HuH-7.5 (cell line): ENCODE measurements around the gene FGF10.

ENCODE experiments used
- DNase-seq: peaks from one replicate; pipeline ENCODE4 v3.0.0; 2011; ENCODE audit warnings: low spot score

FGF10 gene

GRCh38 chr5:44389090-44389822 lies at the start of gene FGF10:
Gene FGF10, minus strand, starts transcription at chr5:44389420. Its CDS starts 738 bp downstream, at chr5:44388682.
- no peak for DNase-seq

- no peak for DNase-seq
These were observed 37.7 kb upstream of the FGF10 start for GRCh38 chr5:44426944-44427343.

DNA sequence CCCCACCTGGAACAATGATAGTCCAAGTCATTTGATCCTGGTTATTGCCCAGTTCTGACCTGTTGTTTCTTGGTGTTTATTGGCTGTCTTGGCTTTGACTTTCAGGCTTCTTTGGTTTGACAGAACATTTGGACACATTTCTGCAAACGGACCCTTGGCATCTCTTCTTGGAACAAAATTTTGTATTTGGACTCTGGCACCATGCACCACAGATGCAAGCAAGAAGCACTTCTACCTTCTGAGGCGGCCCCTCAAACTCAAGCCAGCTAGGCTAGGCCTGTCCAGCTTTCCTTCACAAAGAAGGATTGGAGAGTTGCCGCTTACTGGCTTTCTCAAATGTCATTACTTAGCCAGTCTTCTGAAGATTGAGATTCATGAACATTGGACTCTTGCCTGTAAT lies 23.1 kb upstream of the FGF10 start:
- no peak for DNase-seq

DNA sequence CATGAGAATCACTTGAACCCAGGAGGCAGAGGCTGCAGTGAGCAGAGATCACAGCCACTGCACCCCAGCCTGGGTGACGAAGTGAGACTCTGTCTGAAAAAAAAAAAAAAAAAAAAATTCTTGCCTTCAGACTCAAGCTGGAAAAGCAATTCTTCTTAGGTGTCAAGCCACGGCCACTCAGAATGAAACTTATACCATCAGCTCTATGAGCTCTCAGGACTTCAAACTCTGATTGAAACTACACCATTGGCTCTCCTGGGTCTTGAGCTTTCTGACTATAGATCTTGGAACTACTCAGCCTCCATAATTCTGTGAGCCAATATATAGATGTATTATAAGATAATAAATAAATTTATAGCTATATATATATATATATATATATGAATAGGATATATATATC lies 12.9 kb upstream of the FGF10 start:
- no peak for DNase-seq

GRCh38 chr5:44401611-44402010 lies 12.4 kb upstream of the FGF10 start:
- no peak for DNase-seq

DNA sequence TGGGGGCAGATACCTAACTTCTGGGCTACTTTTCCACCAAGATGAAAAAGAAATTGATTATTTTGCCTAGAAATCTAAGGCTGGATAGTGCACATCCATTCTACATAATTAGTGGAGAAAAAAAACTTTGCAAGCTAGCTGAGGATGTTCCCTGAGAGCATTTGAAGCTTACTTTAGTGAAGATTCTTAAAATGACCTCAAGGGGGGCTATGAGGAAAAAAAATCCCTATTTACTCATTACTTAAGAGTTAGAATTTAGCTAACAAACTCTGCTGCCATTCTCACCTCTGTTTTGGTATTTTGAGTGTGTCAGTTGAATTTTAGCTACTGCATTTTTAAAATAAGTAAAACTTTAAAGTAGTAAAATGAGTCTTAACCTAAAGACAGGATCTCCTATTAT lies 9.2 kb upstream of the FGF10 start:
- DNase-seq: no peak

DNA sequence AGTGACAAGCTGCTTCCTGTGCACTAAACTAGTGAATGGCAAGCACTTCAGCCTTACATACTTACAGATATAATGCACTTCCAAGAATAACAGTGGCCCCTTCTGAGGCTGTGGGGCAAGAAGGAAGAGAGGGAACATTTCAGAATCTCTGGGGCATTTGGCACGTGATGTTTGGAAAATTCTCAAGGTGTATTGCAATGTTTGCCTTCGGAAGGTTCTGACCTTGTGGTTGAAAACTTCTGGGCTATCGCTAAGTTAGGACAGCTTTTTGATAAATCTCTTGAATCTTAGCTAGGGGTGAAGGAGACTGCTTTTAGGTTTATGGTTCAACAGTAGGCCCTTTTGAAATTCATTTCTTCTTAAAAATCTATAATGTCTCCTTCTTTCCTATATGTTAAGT lies 7.1 kb upstream of the FGF10 start:
- no peak for DNase-seq

GRCh38 chr5:44390351-44390750 lies 1.1 kb upstream of the FGF10 start:
- no peak for DNase-seq

DNA sequence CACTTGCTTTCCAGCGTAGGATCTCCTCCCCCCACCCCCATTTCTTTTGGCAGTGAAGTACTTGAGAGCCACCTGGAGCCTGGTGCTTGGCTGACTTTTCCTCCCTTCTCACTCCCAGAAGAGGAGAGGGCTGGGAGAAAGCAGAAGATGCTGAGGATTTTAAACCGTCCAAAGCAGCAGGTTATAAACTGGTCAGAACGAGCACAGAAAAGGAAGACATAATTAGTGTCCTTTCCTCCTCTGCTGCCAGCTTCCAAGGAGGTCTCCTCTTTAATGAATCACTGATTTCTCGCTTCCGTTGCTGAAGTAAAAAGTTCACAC lies 563 bp upstream of the FGF10 start:
- no peak for DNase-seq

DNA sequence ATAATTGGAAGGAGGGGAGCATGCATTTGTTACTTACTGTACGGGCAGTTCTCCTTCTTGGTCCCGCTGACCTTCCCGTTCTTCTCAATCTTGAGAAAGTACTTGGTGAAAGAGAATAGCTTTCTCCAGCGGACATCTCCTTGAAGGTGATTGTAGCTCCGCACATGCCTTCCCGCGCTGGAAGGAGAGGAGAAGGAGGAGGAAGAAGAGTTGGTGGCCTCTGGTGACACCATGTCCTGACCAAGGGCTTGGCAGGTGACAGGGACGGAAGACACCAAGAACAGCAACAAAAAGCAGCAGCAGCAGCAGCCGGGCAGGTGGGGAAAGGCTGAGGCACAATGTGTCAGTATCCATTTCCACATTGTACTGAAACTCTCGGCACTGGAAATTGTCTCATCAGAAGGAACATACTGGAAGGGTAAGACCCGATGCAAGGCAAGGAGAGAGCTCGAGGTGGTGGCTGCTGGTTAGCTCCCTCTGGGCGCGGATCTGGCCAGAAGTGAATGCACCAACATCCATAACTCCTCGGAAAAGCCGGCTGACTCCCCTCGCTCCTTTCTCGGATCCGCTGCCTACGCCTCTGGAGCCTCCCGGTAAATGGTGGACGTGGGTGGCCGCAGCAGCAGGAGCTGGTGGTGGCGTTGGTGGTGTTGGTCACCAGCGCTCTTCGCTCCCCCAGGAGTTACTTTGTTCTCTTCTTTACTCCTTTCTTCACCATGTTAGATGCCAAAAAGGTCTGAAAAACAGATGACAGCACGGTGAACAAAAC lies 715 bp downstream of the FGF10 start:
- no peak for DNase-seq

DNA sequence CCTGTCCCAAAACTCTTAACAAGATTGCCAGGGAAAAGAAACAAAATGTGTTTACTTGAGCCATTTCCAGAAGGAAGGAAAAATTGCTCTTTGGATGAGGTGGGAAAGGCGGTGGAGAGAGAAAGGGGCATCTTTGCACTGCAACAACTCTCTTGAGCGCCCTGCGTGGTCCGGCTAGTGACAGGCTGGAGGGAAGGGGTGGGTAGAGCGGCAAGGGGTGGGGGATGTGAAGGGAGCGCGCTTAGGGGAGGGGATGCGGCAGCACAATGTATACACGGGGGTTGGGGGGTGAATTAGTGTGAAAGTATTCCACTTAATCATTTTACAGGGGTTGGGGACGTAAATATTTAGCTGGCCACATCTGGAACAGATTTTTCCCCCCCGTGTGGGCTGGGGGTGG lies 1.3 kb downstream of the FGF10 start:
- DNase-seq: no peak

DNA sequence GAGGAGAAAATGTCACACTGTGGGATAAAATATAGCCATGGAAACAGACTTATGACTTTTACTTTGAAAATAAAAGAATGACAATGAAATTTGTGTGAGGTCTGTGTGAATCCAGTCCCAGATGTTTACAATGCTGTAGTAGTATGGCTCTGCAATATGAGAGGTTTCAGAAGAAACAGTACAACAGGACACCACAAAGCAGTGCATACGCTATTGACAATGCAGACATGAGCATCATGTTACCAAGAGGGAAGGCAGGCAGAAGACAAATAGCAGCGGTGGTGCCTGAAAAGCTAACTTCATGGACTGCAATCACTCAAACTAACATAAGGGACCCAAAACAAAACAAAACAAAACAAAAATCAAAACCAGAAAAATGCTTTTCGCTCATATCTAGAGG lies 1.8 kb downstream of the FGF10 start:
- DNase-seq: no peak

- DNase-seq: no peak
These were observed 3.8 kb downstream of the FGF10 start for GRCh38 chr5:44385291-44385900.

DNA sequence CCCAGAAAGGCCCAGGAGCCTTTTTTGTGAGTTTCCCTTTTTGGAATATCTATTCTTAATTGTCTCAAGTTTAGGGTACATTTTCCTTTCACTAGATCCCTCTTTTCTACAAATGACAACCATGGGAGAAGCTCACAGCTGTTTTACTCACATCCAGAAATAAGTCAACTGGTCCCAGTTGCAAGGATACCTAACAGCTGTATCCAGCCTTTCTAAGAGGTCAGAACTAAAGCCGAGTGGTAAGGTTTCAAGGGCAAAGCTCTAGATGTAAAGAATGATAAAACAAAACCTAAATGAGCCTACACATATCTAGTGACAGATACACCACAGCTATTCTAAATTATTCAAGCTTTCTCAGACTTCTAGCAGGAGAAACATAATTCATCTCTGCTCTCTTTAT lies 4.4 kb downstream of the FGF10 start:
- DNase-seq: no peak

DNA sequence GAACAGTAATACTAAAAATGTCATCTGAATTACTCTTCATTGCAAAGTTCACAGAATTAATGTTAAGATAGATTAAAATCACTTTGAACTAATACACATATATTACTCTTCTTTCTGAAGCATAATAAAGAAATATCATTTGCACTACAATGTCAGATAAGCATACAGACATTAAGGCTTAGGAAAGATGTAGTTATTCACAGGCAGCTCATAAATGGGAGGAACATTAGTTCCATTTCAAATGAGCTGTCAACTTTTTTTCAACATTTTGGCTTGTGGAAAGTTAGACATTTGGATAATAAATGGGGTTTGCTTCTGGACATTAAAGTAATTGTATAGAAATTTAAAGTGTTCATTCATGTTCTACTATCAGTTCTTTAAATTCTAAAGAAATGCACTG lies 6.3 kb downstream of the FGF10 start:
- no peak for DNase-seq

DNA sequence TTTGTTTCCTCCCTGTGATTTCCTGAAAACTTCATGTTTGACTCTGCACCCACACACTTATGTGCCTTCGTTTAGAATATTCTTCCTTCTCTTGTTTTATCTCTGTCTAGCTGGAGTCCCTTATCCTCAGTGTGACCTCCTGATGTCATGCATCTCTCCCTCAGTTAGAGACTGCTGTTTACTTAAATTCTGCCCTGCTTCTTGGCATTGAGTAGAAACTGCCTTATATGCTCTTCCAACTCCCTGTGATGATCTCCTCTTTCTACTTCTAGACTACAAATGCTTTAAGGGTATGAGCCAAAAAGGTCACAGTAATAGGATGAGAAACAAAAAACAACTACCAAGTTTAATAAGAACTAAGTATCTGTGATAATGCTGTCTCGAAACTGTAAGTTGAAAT lies 12.2 kb downstream of the FGF10 start:
- DNase-seq: no peak

DNA sequence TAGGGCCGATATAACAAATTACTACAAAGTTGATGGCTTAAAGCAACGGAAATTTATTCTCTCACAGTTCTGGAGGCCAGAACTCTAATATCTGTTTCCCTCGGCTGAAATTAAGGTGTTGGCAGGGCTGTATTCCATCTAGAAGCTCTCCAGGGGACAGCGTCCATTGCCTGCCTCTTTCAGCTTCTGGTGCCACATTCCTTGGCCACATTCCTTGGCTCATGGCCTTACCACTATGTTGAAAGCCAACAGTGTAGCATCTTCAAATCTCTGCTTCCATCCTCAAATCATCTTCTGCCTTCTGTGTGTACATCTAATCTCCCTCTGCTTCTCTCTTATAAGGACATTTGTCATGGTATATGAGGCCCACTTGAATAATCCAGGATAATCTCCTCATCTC lies 17.2 kb downstream of the FGF10 start:
- DNase-seq: no peak

- no peak for DNase-seq
These were observed 22.0 kb downstream of the FGF10 start for GRCh38 chr5:44367203-44367602.

DNA sequence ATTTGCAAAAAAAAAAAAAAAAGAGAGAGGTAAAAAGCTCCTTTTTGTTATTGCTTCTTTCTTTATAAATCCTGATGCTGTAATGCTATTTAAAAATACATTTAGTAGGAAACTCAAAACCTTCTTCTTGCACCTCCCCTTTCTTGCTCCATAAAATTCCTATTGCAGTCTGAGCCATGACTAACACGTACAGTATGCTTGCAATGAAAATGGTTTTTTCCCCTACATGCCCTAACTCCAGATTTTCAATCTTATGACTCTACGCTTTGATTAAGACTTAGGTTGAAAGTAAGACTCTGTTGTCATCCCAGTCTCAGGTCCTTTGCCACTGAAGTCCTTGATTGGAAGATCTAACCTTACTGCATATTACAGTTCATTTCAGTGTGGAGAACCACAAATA lies 23.9 kb downstream of the FGF10 start:
- DNase-seq: no peak

DNA sequence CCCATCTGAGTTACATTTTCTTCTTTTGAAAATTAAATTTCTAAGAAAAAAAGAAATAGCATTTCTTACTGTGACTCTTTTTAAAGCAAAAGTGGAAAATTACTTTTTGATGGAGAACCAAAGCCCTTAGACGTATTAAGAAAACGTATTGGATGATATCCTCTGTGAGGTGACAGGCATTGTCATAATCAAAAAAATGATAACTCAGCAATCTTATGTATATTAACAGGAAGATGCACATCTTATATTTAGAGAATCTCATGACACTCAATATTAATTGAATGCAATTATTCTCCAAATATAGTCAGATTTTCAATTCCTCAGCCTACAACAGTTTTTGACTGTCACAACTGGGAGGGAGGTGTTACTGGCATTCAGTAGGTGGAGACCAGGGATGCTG lies 25.1 kb downstream of the FGF10 start:
- no peak for DNase-seq

GRCh38 chr5:44361342-44362001 lies 27.7 kb downstream of the FGF10 start:
- DNase-seq: no peak

DNA sequence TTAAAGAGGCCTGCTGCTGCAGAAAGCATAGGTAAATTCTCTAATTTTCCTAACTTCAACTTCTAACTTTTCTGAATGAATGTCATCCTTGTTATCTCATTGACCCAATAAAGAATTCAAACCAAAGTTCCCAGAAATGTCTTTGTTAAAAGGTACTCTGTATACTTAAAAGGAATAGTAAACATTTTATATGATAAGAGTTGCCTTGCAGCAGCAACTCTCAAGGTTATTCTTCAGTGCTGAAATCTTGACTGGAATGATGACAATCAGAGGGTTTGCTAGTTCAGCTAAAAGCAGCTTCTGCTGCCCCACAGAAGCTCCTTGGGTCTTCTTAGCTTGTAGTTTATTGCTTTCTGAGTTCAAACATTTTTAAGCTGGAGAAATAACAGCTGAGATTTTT lies 28.3 kb downstream of the FGF10 start:
- no peak for DNase-seq

DNA sequence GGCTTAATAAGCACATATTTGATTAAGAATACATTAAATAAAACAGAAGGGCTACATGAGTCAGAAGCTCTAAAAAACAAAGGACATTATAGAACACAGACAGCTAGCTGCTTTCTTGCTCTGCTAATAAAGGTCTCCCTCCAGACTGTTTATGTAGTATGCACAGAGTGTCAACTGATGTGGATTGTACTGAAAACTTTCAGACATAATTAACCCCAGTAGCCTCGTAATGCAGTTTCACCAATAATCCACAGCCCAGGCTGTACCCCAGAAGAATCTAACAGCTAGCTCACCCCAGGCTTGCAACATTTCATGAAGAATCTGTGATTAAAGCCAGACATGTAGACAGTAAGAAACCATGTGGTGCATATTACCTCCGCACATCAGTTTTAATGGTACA lies 30.8 kb downstream of the FGF10 start:
- DNase-seq: no peak
